Sigmoid colon (tissue), 7 donors: ENCODE results near the gene ATXN2L. TPM values are rescaled to one million over a fixed set of nuclear protein-coding genes. Genes with fewer than 3 reads are reported as not detected.
A peak's percentile ranks its signal among the peaks of the same experiment; 100 is the strongest.

Experiments used
- DNase-seq: peaks from one replicate; pipeline ENCODE4 v3.0.0-alpha.2; 2019
- H3K27ac ChIP-seq, 4 donors: fragments of 200-600 bp; sonication (generic); one replicate each; pipeline ENCODE4 v1.5.1; 2016 to 2019; ENCODE audit warnings: mild to moderate bottlenecking in 1 of 4
- H3K27me3 ChIP-seq, 3 donors: fragments of 200-600 bp; sonication (generic); one replicate each; pipeline ENCODE4 v1.5.1; 2019; ENCODE audit warnings: mild to moderate bottlenecking in 1 of 3
- H3K36me3 ChIP-seq, 4 donors: fragments of 200-600 bp; sonication (generic); one replicate each; pipeline ENCODE4 v1.5.1; 2016 to 2019
- H3K4me1 ChIP-seq, 4 donors: fragments of 200-600 bp; sonication (generic); one replicate each; pipeline ENCODE4 v1.5.1; 2017 to 2019
- H3K4me3 ChIP-seq, 4 donors: fragments of 200-600 bp; sonication (generic); one replicate each; pipeline ENCODE4 v1.5.1; 2017 to 2019; ENCODE audit warnings: mild to moderate bottlenecking in 2 of 4, moderate library complexity in 1 of 4
- H3K9me3 ChIP-seq, 4 donors: fragments of 200-600 bp in 3 of 4; sonication (generic) in 3 of 4; one replicate each; pipeline versions ENCODE4 v1.5.1 to v1.6.1; 2013 to 2019
- EP300 ChIP-seq, 4 donors: sonication (generic); formaldehyde crosslinking; IDR thresholded peaks; one replicate each; pipeline ENCODE4 v1.6.1; 2017; ENCODE audit warnings: antibody characterized with exemption in 4 of 4
- POLR2A ChIP-seq, 2 donors: fragments of 450-650 bp; IDR thresholded peaks; one replicate each; pipeline ENCODE4 v1.6.1; 2016; ENCODE audit warnings: antibody characterized with exemption in 2 of 2, mild to moderate bottlenecking in 2 of 2, moderate library complexity in 2 of 2
- POLR2AphosphoS5 ChIP-seq, 4 donors: sonication (generic); formaldehyde crosslinking; IDR thresholded peaks; one replicate each; pipeline ENCODE4 v1.6.1; 2017; ENCODE audit warnings: antibody characterized with exemption in 4 of 4
- WGBS, 2 donors: extraction: QIAGEN DNeasy Blood & Tissue Kit; methylation state at CpG; one replicate each; pipeline ENCODE4 v1.1.7; 2013; 5-methylcytosine and 5-hydroxymethylcytosine counted together
- intact Hi-C: fragments of 100-400 bp; cut with DNase I; formaldehyde crosslinking; loops from one replicate; pipeline ENCODE4 v1.15.1; 2023
- polyA plus RNA-seq, 3 donors: library from polyadenylated mRNA; stranded (reverse); fragments of 200-250 nt; gene quantifications; one replicate each; pipeline ENCODE4 v1.2.3, GENCODE V29; 2013
- total RNA-seq, 4 donors: library from RNA; depleted of rRNA; stranded (reverse); fragments of >200 nt; gene quantifications; one replicate each; pipeline ENCODE4 v1.1.0, GENCODE V29; 2016
- TF ChIP-seq, protein P1 (sequence below), 4 experiments: fragments of 450-650 bp in 3 of 4; fragments of 200-600 bp in 1 of 4; IDR thresholded peaks; one replicate each; pipeline ENCODE4 v1.5.1; 2016 to 2019; ENCODE audit warnings: antibody characterized with exemption in 4 of 4, mild to moderate bottlenecking in 3 of 4, moderate library complexity in 2 of 4
- donor health status: healthy with polysubstance abuse.
- donor health status: Bipolar disorder and iron deficiency.
- donor health status: healthy.

The ATXN2L gene
- total and polyA plus RNA-seq, 7 donors = 25.9 to 89.9 (median 51.7) TPM

DNA sequence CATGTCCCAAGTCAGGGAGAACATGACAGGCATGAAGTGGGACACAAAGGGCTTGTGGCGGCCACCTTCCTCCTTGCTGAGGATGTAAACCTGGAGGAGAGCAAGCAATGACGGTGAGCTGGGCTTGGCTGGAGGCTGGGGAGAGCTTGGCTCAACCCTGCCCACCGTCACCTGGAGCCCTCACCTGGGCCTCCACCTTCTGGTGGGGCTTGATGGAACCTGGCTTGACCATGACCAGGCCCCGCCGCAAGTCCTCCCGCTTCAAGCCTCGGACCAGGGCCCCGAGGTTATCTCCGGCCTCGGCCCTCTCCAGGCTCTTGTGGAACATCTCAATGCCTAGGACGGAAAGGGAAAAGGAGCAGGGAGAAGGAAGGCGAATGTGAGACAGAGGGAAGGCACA is 21.0 kb downstream of the ATXN2L start:
- no peak for TF ChIP-seq EP300 (IDR thresholded peaks at IDR 0.05)
- TF ChIP-seq POLR2AphosphoS5 (IDR thresholded peaks at IDR 0.05) = peak in 1 of 4 donors; percentile 3
- 95 to 96% methylated on average over 12 of the region's 12 CpGs for WGBS, 2 donors

DNA sequence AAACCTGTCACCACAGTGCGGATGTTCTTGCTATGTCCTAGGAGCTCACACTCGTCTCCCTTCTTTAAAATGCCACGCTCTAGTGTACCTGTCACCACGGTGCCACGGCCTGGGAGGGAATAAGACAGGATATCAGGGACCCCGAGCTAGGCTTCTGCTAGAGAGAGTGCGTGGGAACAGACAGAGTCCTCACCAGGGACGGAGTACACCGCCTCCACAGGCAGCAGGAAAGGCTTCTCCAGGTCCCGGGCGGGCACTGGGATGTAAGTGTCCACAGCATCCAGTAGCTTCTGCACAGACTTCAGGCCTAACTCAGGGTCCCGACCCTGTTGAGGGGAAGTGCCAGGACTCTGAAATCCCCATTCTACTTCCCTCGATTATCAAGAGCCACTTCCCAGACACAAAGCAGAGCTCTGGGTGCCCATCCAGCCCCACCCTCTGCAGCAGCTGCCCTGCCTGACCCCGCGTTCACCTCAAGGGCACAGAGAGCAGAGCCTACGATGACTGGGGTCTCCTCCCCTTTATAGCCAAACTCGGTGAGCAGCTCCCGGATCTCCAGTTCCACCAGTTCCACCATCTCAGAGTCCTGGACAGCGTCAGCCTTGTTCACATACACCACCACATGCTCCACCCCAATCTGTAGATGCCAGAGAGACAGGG is 21.6 kb downstream of the ATXN2L start:
- 84 to 91% methylated on average over 19 of the region's 19 CpGs for WGBS, 2 donors
- intact Hi-C loops = loop anchor here (2.0 kb wide), 1 partner anchor 20 kb away; no protein-coding TSS in a partner anchor
- H3K9me3 ChIP-seq = no peaks in the 10 kb centered on the region
- H3K27me3 ChIP-seq = no peaks in the 10 kb centered on the region
- no peak overlapping the region for H3K27ac ChIP-seq
- no peak for TF ChIP-seq POLR2AphosphoS5 (IDR thresholded peaks at IDR 0.05)
- no peak overlapping the region for H3K4me3 ChIP-seq
- DNase-seq = no peak
- peaks cover 0 to 28% (median 25%) of the 10 kb centered on the region in 4 donors for H3K4me1 ChIP-seq
- H3K36me3 ChIP-seq = peaks cover 24 to 37% (median 34%) of the 10 kb centered on the region in 4 donors

More for the DNA sequence above, 21.0 kb downstream of the ATXN2L start:
- H3K4me3 ChIP-seq = no peak overlapping the region
- H3K27me3 ChIP-seq = no peaks in the 10 kb centered on the region
- no peaks in the 10 kb centered on the region for H3K9me3 ChIP-seq
- intact Hi-C loops = loop anchor here (2.0 kb wide), 1 partner anchor 19 kb away; no protein-coding TSS in a partner anchor
- peaks cover 0 to 28% (median 25%) of the 10 kb centered on the region in 4 donors for H3K4me1 ChIP-seq
- H3K36me3 ChIP-seq = peaks cover 24 to 37% (median 34%) of the 10 kb centered on the region in 4 donors
- no peak overlapping the region for H3K27ac ChIP-seq
- no peak for DNase-seq

DNA sequence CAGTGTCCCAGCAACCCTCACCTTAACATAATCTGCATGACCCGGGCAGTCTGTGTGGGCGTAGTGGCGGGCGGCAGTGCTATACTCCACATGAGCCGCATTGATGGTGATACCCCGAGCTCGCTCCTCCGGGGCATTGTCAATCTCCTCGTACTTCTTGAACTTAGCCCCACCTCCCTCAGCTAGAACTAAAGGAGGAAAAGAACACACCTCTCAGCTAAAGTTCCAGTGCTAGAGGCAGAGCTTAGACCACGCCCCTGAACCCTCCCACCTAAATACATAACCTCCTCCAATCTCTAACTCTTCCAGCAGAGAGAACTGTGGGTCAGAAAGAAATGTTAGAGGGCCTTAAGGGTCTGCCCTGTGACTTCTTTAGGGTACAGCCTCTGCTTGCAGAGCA is 22.5 kb downstream of the ATXN2L start:
- peak overlapping the region; percentile 91 to 95 (median 92) for H3K27ac ChIP-seq
- no peaks in the 10 kb centered on the region for H3K9me3 ChIP-seq
- H3K27me3 ChIP-seq = no peaks in the 10 kb centered on the region
- no peak for TF ChIP-seq POLR2A (IDR thresholded peaks at IDR 0.05)
- TF ChIP-seq EP300 (IDR thresholded peaks at IDR 0.05) = no peak
- TF ChIP-seq, protein P1, sequence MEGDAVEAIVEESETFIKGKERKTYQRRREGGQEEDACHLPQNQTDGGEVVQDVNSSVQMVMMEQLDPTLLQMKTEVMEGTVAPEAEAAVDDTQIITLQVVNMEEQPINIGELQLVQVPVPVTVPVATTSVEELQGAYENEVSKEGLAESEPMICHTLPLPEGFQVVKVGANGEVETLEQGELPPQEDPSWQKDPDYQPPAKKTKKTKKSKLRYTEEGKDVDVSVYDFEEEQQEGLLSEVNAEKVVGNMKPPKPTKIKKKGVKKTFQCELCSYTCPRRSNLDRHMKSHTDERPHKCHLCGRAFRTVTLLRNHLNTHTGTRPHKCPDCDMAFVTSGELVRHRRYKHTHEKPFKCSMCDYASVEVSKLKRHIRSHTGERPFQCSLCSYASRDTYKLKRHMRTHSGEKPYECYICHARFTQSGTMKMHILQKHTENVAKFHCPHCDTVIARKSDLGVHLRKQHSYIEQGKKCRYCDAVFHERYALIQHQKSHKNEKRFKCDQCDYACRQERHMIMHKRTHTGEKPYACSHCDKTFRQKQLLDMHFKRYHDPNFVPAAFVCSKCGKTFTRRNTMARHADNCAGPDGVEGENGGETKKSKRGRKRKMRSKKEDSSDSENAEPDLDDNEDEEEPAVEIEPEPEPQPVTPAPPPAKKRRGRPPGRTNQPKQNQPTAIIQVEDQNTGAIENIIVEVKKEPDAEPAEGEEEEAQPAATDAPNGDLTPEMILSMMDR (IDR thresholded peaks at IDR 0.05) = no peak
- TF ChIP-seq POLR2AphosphoS5 (IDR thresholded peaks at IDR 0.05) = no peak
- peaks cover 24 to 37% (median 34%) of the 10 kb centered on the region in 4 donors for H3K36me3 ChIP-seq
- peaks cover 0 to 27% (median 22%) of the 10 kb centered on the region in 4 donors for H3K4me1 ChIP-seq
- WGBS, 2 donors = 23 to 50% methylated on average over 10 of the region's 10 CpGs
- peak overlapping the region; percentile 72 to 98 (median 80) for H3K4me3 ChIP-seq
- no peak for DNase-seq
- intact Hi-C loops = loop anchor here (2.0 kb wide), 1 partner anchor 20 kb away; no protein-coding TSS in a partner anchor

DNA sequence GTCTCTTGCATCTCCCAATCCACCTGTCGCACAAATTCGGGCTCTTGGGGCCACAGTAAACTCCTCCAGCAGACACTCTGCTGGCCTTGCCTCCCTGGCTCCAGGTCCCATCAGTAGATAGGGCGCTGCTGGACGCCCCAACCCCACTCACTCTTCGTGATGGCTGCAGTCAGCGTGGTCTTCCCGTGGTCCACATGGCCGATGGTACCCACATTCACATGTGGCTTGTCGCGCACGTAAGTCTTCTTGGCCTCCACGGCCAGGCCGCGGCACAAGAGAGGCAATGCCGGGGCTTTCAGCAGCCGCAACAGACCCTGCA is 22.9 kb downstream of the ATXN2L start:
- intact Hi-C loops = loop anchor here (1.0 to 2.0 kb wide), 2 partner anchors 18 to 21 kb away; partner anchors contain the start of gene SH2B1
- no peak for TF ChIP-seq EP300 (IDR thresholded peaks at IDR 0.05)
- TF ChIP-seq POLR2AphosphoS5 (IDR thresholded peaks at IDR 0.05) = no peak
- TF ChIP-seq, protein P1 (IDR thresholded peaks at IDR 0.05) = no peak
- TF ChIP-seq POLR2A (IDR thresholded peaks at IDR 0.05) = no peak
- peaks cover 24 to 37% (median 34%) of the 10 kb centered on the region in 4 donors for H3K36me3 ChIP-seq
- H3K27me3 ChIP-seq = no peaks in the 10 kb centered on the region
- H3K27ac ChIP-seq = peak overlapping the region; percentile 91 to 95 (median 92)
- H3K9me3 ChIP-seq = no peaks in the 10 kb centered on the region
- H3K4me1 ChIP-seq = peaks cover 0 to 27% (median 22%) of the 10 kb centered on the region in 4 donors
- WGBS, 2 donors = 0 to 1% methylated on average over 16 of the region's 16 CpGs
- peak overlapping the region; percentile 72 to 98 (median 80) for H3K4me3 ChIP-seq
- no peak for DNase-seq

DNA sequence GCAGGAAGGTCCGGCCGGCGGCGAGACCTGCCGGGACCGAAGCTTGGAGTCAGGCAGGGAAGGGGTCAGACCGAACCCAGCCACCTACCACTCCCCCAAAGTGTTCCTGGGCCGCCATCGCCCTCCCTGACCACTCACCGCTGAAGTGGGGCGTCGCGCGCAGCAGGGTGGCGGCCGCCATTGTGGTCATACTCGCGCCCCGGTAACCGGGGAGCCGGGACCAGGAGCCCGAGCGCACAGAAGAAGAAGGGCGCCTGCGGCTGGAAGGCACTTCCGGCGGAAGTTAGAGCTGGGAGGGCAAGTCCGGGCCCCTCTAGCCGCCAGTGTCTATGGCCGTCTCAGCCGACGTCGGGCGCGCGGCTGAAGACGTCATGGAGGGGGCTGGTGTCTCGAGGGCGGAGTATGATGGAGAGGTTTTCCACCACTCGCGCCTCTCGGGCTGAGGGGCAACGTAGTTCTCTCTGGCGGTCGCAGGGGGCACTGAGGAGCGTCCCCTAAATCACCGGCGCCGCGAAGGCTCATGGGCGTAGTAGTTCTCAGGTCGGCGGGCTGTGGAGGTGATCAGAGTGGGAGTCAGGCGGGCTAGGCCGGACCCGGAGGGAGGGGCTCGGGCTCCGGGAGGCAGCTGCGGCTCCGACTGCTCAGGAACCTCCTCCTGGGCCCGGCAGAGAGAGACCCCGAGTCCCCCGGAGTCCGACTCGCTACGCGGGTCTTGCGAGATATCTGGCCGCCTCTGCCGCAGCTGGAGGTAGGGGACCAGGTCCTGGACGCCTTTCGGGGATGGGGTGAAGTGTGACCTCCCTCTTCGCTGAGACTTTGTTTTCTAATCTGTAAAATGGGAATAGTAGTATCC is 23.5 kb downstream of the ATXN2L start, which contains the start of gene TUFM:
Gene TUFM (minus strand): TSS at position 269 of the 853 bp plus-strand sequence. CDS start 79 bp downstream, at position 190.
- H3K27ac ChIP-seq = peak within 1 kb of the TSS; percentile 91 to 95 (median 92)
- DNase-seq = peak; percentile 99
- H3K4me1 ChIP-seq = peaks cover 0 to 27% (median 22%) of the 10 kb centered on the region in 4 donors
- H3K36me3 ChIP-seq = peaks cover 24 to 36% (median 33%) of the 10 kb centered on the region in 4 donors
- 0% methylated on average over 73 of the region's 73 CpGs for WGBS, 2 donors
- no peaks in the 10 kb centered on the region for H3K9me3 ChIP-seq
- H3K27me3 ChIP-seq = no peaks in the 10 kb centered on the region
- TF ChIP-seq, protein P1 (IDR thresholded peaks at IDR 0.05) = peak; percentile 44 to 61 (median 52)
- peak; percentile 65 to 88 (median 84) for TF ChIP-seq POLR2AphosphoS5 (IDR thresholded peaks at IDR 0.05)
- peak; percentile 63 to 67 for TF ChIP-seq POLR2A (IDR thresholded peaks at IDR 0.05)
- TF ChIP-seq EP300 (IDR thresholded peaks at IDR 0.05) = peak in 2 of 4 donors; percentile 36 to 83
- H3K4me3 ChIP-seq = peak within 1 kb of the TSS; percentile 72 to 98 (median 80)
- intact Hi-C loops = loop anchor here (1.0 kb wide), 1 partner anchor 17 kb away; the partner anchor contains the start of gene SH2B1
